ENCODE results near the gene KPNB1.

The KPNB1 gene

GRCh38 chr17:47721725-47722124, 72.0 kb downstream of the KPNB1 start:
- no peak for FAIRE-seq
- no peak for DNase-seq (ENCODE audit: extremely low spot score, insufficient read length, low read depth)

GRCh38 chr17:47724705-47725104, 75.0 kb downstream of the KPNB1 start:
- FAIRE-seq (no peak), DNase-seq (ENCODE audit: extremely low spot score, insufficient read length, low read depth) (no peak)

GRCh38 chr17:47725446-47726111, 75.9 kb downstream of the KPNB1 start:
- no peak for FAIRE-seq
- no peak for DNase-seq (ENCODE audit: extremely low spot score, insufficient read length, low read depth)

GRCh38 chr17:47726796-47727703, 77.3 kb downstream of the KPNB1 start:
- FAIRE-seq (no peak), DNase-seq (ENCODE audit: extremely low spot score, insufficient read length, low read depth) (no peak)

- FAIRE-seq: no peak
- no peak for DNase-seq (ENCODE audit: extremely low spot score, insufficient read length, low read depth)
These were observed 78.0 kb downstream of the KPNB1 start for GRCh38 chr17:47727704-47728036.

GRCh38 chr17:47728214-47728877, 78.6 kb downstream of the KPNB1 start:
- DNase-seq (ENCODE audit: extremely low spot score, insufficient read length, low read depth) (no peak), FAIRE-seq (no peak)

- FAIRE-seq (no peak), DNase-seq (ENCODE audit: extremely low spot score, insufficient read length, low read depth) (no peak)
These were observed 79.8 kb downstream of the KPNB1 start for GRCh38 chr17:47729476-47729875.

- DNase-seq (ENCODE audit: extremely low spot score, insufficient read length, low read depth) (no peak), FAIRE-seq (no peak)
These were observed 81.0 kb downstream of the KPNB1 start for GRCh38 chr17:47730681-47731080.

GRCh38 chr17:47731396-47731795, 81.7 kb downstream of the KPNB1 start:
- no peak for DNase-seq (ENCODE audit: extremely low spot score, insufficient read length, low read depth)
- peak; percentile 41 for FAIRE-seq

GRCh38 chr17:47732399-47733046, 82.8 kb downstream of the KPNB1 start:
- no peak for DNase-seq (ENCODE audit: extremely low spot score, insufficient read length, low read depth)
- FAIRE-seq: no peak

GRCh38 chr17:47733047-47733673, 83.4 kb downstream of the KPNB1 start, which contains the start of gene TBX21:
Gene TBX21, plus strand, starts transcription at chr17:47733236. Its CDS starts 219 bp downstream, at chr17:47733455.
- FAIRE-seq (peak; percentile 95), DNase-seq (ENCODE audit: extremely low spot score, insufficient read length, low read depth) (peak; percentile 69)

- FAIRE-seq: no peak
- DNase-seq (ENCODE audit: extremely low spot score, insufficient read length, low read depth): no peak
These were observed 84.1 kb downstream of the KPNB1 start for GRCh38 chr17:47733674-47734410.

GRCh38 chr17:47735139-47735464, 85.4 kb downstream of the KPNB1 start:
- FAIRE-seq (no peak), DNase-seq (ENCODE audit: extremely low spot score, insufficient read length, low read depth) (no peak)
